Measurements from ENCODE around the gene UGT3A2. TPM values are rescaled to one million over a fixed set of nuclear protein-coding genes. Genes with fewer than 3 reads are reported as not detected.

The UGT3A2 gene
- total RNA-seq, 1 experiment from 2014 or later: not detected

DNA sequence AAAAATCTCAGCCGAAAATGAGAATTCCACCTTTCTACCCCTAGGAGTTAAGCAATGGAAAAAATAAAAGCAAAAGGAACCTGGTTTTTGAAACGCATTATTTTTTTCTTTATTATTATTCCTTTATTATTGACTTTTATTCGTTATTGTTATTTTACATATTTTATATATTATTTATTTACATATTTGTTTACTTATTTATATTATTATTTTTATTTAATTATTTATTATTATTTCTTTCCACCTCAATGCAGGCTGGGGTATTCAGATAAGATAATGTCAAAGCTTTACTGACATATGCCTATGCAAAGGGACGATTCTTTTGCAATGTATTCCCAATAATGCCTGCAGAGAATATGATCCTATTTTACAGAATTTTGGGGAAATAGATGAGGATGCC is 16.7 kb downstream of the UGT3A2 start:
- no peak overlapping the region for H3K4me3 Mint-ChIP-seq (ENCODE audit: unreplicated experiment)
- H3K4me1 Mint-ChIP-seq (ENCODE audit: low read depth, unreplicated experiment): no peaks in the 10 kb centered on the region
- CTCF ChIA-PET: no interaction called here
- no peaks in the 10 kb centered on the region for H3K4me1 ChIP-seq
- no peak overlapping the region for H3K4me3 ChIP-seq (ENCODE audit: low read depth, low read length)
- H3K36me3 Mint-ChIP-seq (ENCODE audit: insufficient read depth, unreplicated experiment): no peaks in the 10 kb centered on the region
- no peak for DNase-seq
- H3K27ac Mint-ChIP-seq (ENCODE audit: unreplicated experiment): no peak overlapping the region
- POLR2A ChIA-PET: no interaction called here
- peaks cover 12% of the 10 kb centered on the region for H3K27me3 Mint-ChIP-seq (ENCODE audit: insufficient read depth, unreplicated experiment)
- no peak for TF ChIP-seq CTCF (IDR thresholded peaks at IDR 0.05; ENCODE audit: insufficient read depth in 1 of 2, low read depth in 1 of 2, low read length in 1 of 2, severe bottlenecking in 1 of 2, unreplicated experiment in 1 of 2)
- no peaks in the 10 kb centered on the region for H3K36me3 ChIP-seq (ENCODE audit: control insufficient read depth, insufficient read depth, low read length)
- no peaks in the 10 kb centered on the region for H3K9me3 Mint-ChIP-seq (ENCODE audit: unreplicated experiment)
- no TSS peak for BruUV-seq (replicated peaks)
- H3K27me3 ChIP-seq (replicated peaks; ENCODE audit: control insufficient read depth, insufficient read depth, low read length): no peaks in the 10 kb centered on the region
- intact Hi-C loops (cut with micrococcal nuclease; ENCODE audit: unreplicated experiment): no loop called here
- H3K9me3 ChIP-seq: no peaks in the 10 kb centered on the region

DNA sequence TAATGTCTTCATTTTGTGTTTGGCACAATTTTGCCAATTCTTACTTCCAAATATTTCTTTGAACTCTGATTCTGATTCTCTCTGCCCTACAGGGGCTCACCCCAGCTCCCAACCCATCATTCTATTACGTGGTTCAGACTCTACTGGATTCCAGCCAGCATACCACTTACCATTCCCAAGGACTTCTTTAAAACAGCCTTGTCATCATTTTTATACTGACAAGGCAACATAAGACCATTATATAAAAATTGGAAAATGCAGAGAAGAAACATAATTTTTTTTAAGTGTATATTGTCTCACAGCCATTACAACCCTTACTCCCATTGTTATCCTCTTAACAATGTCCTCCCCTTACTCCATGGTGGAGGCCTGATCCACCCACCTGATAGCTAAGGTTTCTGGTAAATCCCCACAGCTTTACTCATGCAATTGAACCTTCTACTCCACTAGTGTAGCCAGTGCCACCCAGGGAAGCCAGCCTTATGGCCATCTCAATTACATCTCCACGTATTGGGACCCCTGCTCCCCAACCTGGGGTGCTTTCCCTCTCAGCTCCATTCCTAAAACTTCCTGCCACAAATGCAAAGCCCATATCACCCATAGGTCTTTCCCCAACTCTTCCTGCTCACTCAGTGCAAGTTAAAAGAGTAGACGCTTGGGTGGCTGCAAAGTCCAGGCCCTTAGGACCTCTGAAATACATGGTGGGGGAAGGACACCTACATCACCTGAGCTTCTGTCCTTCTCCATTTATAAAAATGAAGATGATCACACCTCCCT is 19.1 kb downstream of the UGT3A2 start:
- Mint-ChIP-seq H3K27ac (ENCODE audit: unreplicated experiment) (no peak overlapping the region), H3K27me3 (ENCODE audit: insufficient read depth, unreplicated experiment) (peaks cover 8% of the 10 kb centered on the region), H3K9me3 (ENCODE audit: unreplicated experiment) (no peaks in the 10 kb centered on the region), H3K4me1 (ENCODE audit: low read depth, unreplicated experiment) (no peaks in the 10 kb centered on the region), H3K4me3 (ENCODE audit: unreplicated experiment) (no peak overlapping the region), H3K36me3 (ENCODE audit: insufficient read depth, unreplicated experiment) (no peaks in the 10 kb centered on the region)
- intact Hi-C loops (cut with micrococcal nuclease; ENCODE audit: unreplicated experiment): no loop called here
- no TSS peak for BruUV-seq (replicated peaks)
- no peaks in the 10 kb centered on the region for H3K27me3 ChIP-seq (replicated peaks; ENCODE audit: control insufficient read depth, insufficient read depth, low read length)
- H3K4me1 ChIP-seq: no peaks in the 10 kb centered on the region
- no peak for TF ChIP-seq CTCF (IDR thresholded peaks at IDR 0.05; ENCODE audit: insufficient read depth in 1 of 2, low read depth in 1 of 2, low read length in 1 of 2, severe bottlenecking in 1 of 2, unreplicated experiment in 1 of 2)
- no peaks in the 10 kb centered on the region for H3K36me3 ChIP-seq (ENCODE audit: control insufficient read depth, insufficient read depth, low read length)
- ChIA-PET CTCF (no interaction called here), POLR2A (no interaction called here)
- no peak overlapping the region for H3K4me3 ChIP-seq (ENCODE audit: low read depth, low read length)
- no peaks in the 10 kb centered on the region for H3K9me3 ChIP-seq
- DNase-seq: no peak

DNA sequence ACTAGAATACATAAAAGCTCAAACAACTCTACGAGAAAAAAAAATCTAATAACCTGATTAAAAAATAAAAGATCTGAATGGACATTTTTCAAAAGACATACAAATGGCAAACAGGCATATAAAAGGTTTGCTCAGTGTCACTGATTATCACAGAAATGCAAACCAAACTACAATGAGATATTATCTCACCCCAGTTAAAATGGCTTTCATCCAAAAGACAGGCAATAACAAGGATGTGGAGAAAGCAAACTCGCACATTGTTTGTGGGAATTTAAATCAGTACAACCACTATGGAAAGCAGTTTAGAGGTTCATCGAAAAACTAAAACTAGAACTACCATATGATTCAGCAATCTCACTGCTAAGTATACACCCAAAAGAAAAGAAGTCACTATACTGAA is 20.8 kb downstream of the UGT3A2 start:
- DNase-seq: no peak
- intact Hi-C loops (cut with micrococcal nuclease; ENCODE audit: unreplicated experiment): no loop called here
- Mint-ChIP-seq H3K9me3 (ENCODE audit: unreplicated experiment) (no peaks in the 10 kb centered on the region), H3K27me3 (ENCODE audit: insufficient read depth, unreplicated experiment) (peaks cover 4% of the 10 kb centered on the region), H3K4me3 (ENCODE audit: unreplicated experiment) (no peak overlapping the region), H3K27ac (ENCODE audit: unreplicated experiment) (no peak overlapping the region), H3K4me1 (ENCODE audit: low read depth, unreplicated experiment) (peaks cover 7% of the 10 kb centered on the region), H3K36me3 (ENCODE audit: insufficient read depth, unreplicated experiment) (no peaks in the 10 kb centered on the region)
- Histone ChIP-seq H3K4me1 (no peaks in the 10 kb centered on the region; the same call in none of the 2 replicates), H3K4me3 (ENCODE audit: low read depth, low read length) (no peak overlapping the region), H3K9me3 (no peaks in the 10 kb centered on the region), H3K36me3 (ENCODE audit: control insufficient read depth, insufficient read depth, low read length) (no peaks in the 10 kb centered on the region), H3K27me3 (replicated peaks; ENCODE audit: control insufficient read depth, insufficient read depth, low read length) (no peaks in the 10 kb centered on the region)
- TF ChIP-seq CTCF (IDR thresholded peaks at IDR 0.05; ENCODE audit: insufficient read depth in 1 of 2, low read depth in 1 of 2, low read length in 1 of 2, severe bottlenecking in 1 of 2, unreplicated experiment in 1 of 2): no peak
- ChIA-PET CTCF (no interaction called here), POLR2A (no interaction called here)
- BruUV-seq (replicated peaks): no TSS peak
